Neural cell (in vitro differentiated cells): Measurements from ENCODE around the gene CHST13. TPM values are rescaled to one million over a fixed set of nuclear protein-coding genes. Genes with fewer than 3 reads are reported as not detected.

ENCODE experiments used
- H2AFZ ChIP-seq: fragments of 200-600, 300-800 bp; sonication (generic), shearing (Covaris generic); 2 replicates; pipeline ENCODE4 v1.6.0; 2014; ENCODE audit warnings: low read depth, mild to moderate bottlenecking, antibody characterized with exemption, low read length, moderate library complexity
- H3F3A ChIP-seq: fragments of 200-600 bp; shearing (Covaris generic); 2 replicates; pipeline ENCODE4 v1.6.1; 2016; ENCODE audit warnings: mild to moderate bottlenecking, moderate library complexity, mixed read lengths, antibody characterized with exemption, low read length; ENCODE audit not compliant: insufficient read depth, poor library complexity, severe bottlenecking
- H3K27ac ChIP-seq: fragments of 200-600, 300-800 bp; sonication (generic), shearing (Covaris generic); 2 replicates; pipeline ENCODE4 v1.5.1; 2014; ENCODE audit warnings: mild to moderate bottlenecking, low read length, moderate library complexity
- H3K27me3 ChIP-seq: fragments of 300-800, 200-600 bp; sonication (generic), shearing (Covaris generic); 2 replicates; pipeline ENCODE4 v1.6.0; 2014; ENCODE audit warnings: mild to moderate bottlenecking, low read depth, low read length, moderate library complexity; ENCODE audit not compliant: insufficient read depth
- H3K36me3 ChIP-seq: fragments of 300-800, 200-600 bp; sonication (generic), shearing (Covaris generic); 2 replicates; pipeline ENCODE4 v1.5.1; 2014; ENCODE audit warnings: mild to moderate bottlenecking, antibody characterized with exemption, low read length, moderate library complexity; ENCODE audit not compliant: insufficient read depth
- H3K4me2 ChIP-seq: fragments of 300-800, 200-600 bp; sonication (generic), shearing (Covaris generic); 2 replicates; pipeline ENCODE4 v1.6.0; 2014; ENCODE audit warnings: mild to moderate bottlenecking, low read length
- H3K4me3 ChIP-seq: fragments of 300-800, 200-600 bp; sonication (generic), shearing (Covaris generic); 2 replicates; pipeline ENCODE4 v1.5.1; 2014; ENCODE audit warnings: mild to moderate bottlenecking, low read length, moderate library complexity
- H3K79me2 ChIP-seq: fragments of 200-600 bp; shearing (Covaris generic); replicated peaks from 2 replicates; pipeline ENCODE4 v1.6.0; 2014; ENCODE audit warnings: mild to moderate bottlenecking, low read length, moderate library complexity; ENCODE audit not compliant: insufficient read depth
- H3K9ac ChIP-seq: fragments of 300-800, 200-600 bp; sonication (generic), shearing (Covaris generic); 2 replicates; pipeline ENCODE4 v1.6.1; 2016; ENCODE audit warnings: mild to moderate bottlenecking, low read length, mixed read lengths
- H3K9me2 ChIP-seq: fragments of 200-600 bp; shearing (Covaris generic); 2 replicates; pipeline ENCODE4 v1.6.1; 2016; ENCODE audit warnings: mild to moderate bottlenecking, low read length, mixed read lengths; ENCODE audit not compliant: insufficient read depth
- H3K9me3 ChIP-seq: fragments of 200-600, 300-800 bp; sonication (generic), shearing (Covaris generic); 2 replicates; pipeline ENCODE4 v1.6.1; 2016; ENCODE audit warnings: mild to moderate bottlenecking, mixed run types, low read length, moderate library complexity, mixed read lengths
- H4K20me1 ChIP-seq: fragments of 200-600 bp; shearing (Covaris generic); 2 replicates; pipeline ENCODE4 v1.6.1; 2016; ENCODE audit warnings: mild to moderate bottlenecking, mixed run types; ENCODE audit not compliant: insufficient read depth
- EP300 ChIP-seq: fragments of 450-650 bp; conservative IDR thresholded peaks from 2 replicates; pipeline ENCODE4 v1.6.1; 2014; ENCODE audit warnings: antibody characterized with exemption, mild to moderate bottlenecking, moderate library complexity; ENCODE audit not compliant: poor library complexity, severe bottlenecking
- EZH2 ChIP-seq: fragments of 200-600, 300-800 bp; shearing (Covaris generic), sonication (generic); IDR thresholded peaks from 2 replicates; pipeline ENCODE4 v1.6.1; 2014; ENCODE audit warnings: antibody characterized with exemption, low read length, borderline replicate concordance, mild to moderate bottlenecking; ENCODE audit not compliant: insufficient read depth, poor library complexity, severe bottlenecking
- MXI1 ChIP-seq: fragments of 450-650 bp; conservative IDR thresholded peaks from 2 replicates; pipeline ENCODE4 v1.6.1; 2014; ENCODE audit warnings: antibody characterized with exemption, mild to moderate bottlenecking; ENCODE audit not compliant: poor library complexity, severe bottlenecking
- POLR2AphosphoS5 ChIP-seq: IDR thresholded peaks from 2 replicates; pipeline ENCODE4 v1.6.1; 2012
- RAD21 ChIP-seq: fragments of 450-650 bp; conservative IDR thresholded peaks from 2 replicates; pipeline ENCODE4 v1.6.1; 2014; ENCODE audit warnings: antibody characterized with exemption, mild to moderate bottlenecking, moderate library complexity
- SMC3 ChIP-seq: fragments of 450-650 bp; conservative IDR thresholded peaks from 2 replicates; pipeline ENCODE4 v1.6.1; 2014; ENCODE audit warnings: antibody characterized with exemption, mild to moderate bottlenecking, moderate library complexity; ENCODE audit not compliant: poor library complexity
- TAF1 ChIP-seq: IDR thresholded peaks from 2 replicates; pipeline ENCODE4 v1.6.1; 2012; ENCODE audit warnings: low read depth
- polyA plus RNA-seq: library from polyadenylated mRNA; depleted of rRNA; stranded (reverse); fragments of >200 nt; gene quantifications from 2 replicates; pipeline ENCODE4 v1.2.3, GENCODE V29; 2014
- TF ChIP-seq, protein P1 (sequence below): IDR thresholded peaks from 2 replicates; pipeline ENCODE4 v1.6.1; 2012; ENCODE audit warnings: borderline replicate concordance
- TF ChIP-seq, protein P2 (sequence below): fragments of 450-650 bp; IDR thresholded peaks from 2 replicates; pipeline ENCODE4 v1.5.1; 2014; ENCODE audit warnings: antibody characterized with exemption, mild to moderate bottlenecking, moderate library complexity; ENCODE audit not compliant: poor library complexity, severe bottlenecking

CHST13 gene
- polyA plus RNA-seq, 1 donor from 2014 or later, result not detected

DNA sequence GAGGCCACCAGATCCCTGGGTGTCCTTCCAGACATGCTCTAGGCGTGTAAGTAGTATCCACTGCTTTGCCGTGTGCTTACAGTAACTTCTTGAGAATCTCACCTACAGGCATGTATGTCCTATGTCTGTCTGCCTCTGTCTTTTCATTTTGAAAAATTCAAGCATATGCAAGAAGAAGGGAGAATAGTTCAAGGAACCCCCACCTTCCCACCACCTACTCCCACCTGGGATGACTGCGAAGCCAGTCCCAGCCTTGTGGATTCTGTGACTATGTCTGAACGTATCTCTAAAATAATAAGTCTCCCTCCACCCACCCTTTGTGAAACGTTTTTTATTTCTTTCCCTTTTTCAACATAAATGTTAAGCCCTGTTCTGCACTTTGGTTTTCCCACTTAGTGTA, 15.0 kb downstream of the CHST13 start:
- Histone ChIP-seq H3F3A (no peaks in the 10 kb centered on the region), H3K79me2 (no peaks in the 10 kb centered on the region), H3K27ac (no peak overlapping the region), H3K27me3 (no peaks in the 10 kb centered on the region), H3K4me3 (no peak overlapping the region), H3K4me2 (no peak overlapping the region), H3K9me3 (no peaks in the 10 kb centered on the region), H2AFZ (no peak overlapping the region), H3K9ac (no peak overlapping the region), H4K20me1 (no peaks in the 10 kb centered on the region), H3K9me2 (no peaks in the 10 kb centered on the region), H3K36me3 (no peaks in the 10 kb centered on the region)
- TF ChIP-seq RAD21 (no peak), POLR2AphosphoS5 (no peak), MXI1 (no peak), SMC3 (no peak), EP300 (no peak), EZH2 (no peak), TAF1 (no peak)
- TF ChIP-seq, protein P1, sequence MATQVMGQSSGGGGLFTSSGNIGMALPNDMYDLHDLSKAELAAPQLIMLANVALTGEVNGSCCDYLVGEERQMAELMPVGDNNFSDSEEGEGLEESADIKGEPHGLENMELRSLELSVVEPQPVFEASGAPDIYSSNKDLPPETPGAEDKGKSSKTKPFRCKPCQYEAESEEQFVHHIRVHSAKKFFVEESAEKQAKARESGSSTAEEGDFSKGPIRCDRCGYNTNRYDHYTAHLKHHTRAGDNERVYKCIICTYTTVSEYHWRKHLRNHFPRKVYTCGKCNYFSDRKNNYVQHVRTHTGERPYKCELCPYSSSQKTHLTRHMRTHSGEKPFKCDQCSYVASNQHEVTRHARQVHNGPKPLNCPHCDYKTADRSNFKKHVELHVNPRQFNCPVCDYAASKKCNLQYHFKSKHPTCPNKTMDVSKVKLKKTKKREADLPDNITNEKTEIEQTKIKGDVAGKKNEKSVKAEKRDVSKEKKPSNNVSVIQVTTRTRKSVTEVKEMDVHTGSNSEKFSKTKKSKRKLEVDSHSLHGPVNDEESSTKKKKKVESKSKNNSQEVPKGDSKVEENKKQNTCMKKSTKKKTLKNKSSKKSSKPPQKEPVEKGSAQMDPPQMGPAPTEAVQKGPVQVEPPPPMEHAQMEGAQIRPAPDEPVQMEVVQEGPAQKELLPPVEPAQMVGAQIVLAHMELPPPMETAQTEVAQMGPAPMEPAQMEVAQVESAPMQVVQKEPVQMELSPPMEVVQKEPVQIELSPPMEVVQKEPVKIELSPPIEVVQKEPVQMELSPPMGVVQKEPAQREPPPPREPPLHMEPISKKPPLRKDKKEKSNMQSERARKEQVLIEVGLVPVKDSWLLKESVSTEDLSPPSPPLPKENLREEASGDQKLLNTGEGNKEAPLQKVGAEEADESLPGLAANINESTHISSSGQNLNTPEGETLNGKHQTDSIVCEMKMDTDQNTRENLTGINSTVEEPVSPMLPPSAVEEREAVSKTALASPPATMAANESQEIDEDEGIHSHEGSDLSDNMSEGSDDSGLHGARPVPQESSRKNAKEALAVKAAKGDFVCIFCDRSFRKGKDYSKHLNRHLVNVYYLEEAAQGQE, result no peak
- TF ChIP-seq, protein P2, sequence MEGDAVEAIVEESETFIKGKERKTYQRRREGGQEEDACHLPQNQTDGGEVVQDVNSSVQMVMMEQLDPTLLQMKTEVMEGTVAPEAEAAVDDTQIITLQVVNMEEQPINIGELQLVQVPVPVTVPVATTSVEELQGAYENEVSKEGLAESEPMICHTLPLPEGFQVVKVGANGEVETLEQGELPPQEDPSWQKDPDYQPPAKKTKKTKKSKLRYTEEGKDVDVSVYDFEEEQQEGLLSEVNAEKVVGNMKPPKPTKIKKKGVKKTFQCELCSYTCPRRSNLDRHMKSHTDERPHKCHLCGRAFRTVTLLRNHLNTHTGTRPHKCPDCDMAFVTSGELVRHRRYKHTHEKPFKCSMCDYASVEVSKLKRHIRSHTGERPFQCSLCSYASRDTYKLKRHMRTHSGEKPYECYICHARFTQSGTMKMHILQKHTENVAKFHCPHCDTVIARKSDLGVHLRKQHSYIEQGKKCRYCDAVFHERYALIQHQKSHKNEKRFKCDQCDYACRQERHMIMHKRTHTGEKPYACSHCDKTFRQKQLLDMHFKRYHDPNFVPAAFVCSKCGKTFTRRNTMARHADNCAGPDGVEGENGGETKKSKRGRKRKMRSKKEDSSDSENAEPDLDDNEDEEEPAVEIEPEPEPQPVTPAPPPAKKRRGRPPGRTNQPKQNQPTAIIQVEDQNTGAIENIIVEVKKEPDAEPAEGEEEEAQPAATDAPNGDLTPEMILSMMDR, result no peak

DNA sequence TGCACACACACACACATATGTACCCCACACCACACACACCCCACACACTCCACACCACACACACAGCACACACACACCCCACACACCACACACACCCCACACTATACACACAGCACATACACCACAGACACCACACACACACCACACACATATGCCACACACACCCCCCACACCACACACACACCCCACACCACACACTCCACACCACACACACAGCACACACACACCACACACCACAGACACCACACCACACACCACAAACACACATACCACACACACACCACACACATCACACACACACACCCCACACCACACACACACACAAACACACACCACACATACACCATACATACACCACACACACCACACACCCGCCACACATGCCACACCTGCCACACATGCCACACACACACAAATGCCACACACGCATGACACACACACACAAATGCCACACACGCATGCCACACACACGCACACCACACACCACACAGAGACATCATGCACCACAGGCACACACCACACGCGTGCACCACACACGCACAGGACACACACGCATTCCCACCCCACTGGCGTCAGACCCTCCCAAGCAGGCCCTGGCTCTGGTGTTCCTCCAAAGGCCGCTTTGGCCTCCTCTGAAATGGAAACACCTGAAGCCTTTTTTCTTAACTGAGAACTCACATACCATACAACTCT, 15.7 kb downstream of the CHST13 start:
- no peaks in the 10 kb centered on the region for H3K36me3 ChIP-seq
- H3K9me3 ChIP-seq, result no peaks in the 10 kb centered on the region
- no peaks in the 10 kb centered on the region for H3K27me3 ChIP-seq
- no peak overlapping the region for H3K4me2 ChIP-seq
- no peak overlapping the region for H3K9ac ChIP-seq
- no peaks in the 10 kb centered on the region for H3F3A ChIP-seq
- H3K27ac ChIP-seq, result no peak overlapping the region
- H4K20me1 ChIP-seq, result no peaks in the 10 kb centered on the region
- no peaks in the 10 kb centered on the region for H3K9me2 ChIP-seq
- no peak overlapping the region for H3K4me3 ChIP-seq
- no peak for TF ChIP-seq EZH2
- TF ChIP-seq SMC3, result no peak
- TF ChIP-seq EP300, result no peak
- TF ChIP-seq MXI1, result no peak
- no peak for TF ChIP-seq TAF1
- no peak for TF ChIP-seq RAD21
- TF ChIP-seq POLR2AphosphoS5, result no peak
- TF ChIP-seq, protein P2, result no peak
- TF ChIP-seq, protein P1, result no peak
- no peaks in the 10 kb centered on the region for H3K79me2 ChIP-seq
- no peak overlapping the region for H2AFZ ChIP-seq
